Mesenchymal stem cell (in vitro differentiated cells and primary cell): ENCODE measurements around the gene ZG16B.

Source experiments
- DNase-seq: peaks from one replicate; pipeline ENCODE4 v3.0.0-alpha.2; 2013
- H2AFZ ChIP-seq: one replicate; pipeline ENCODE4 v1.6.1; 2013; ENCODE audit warnings: low read depth, mild to moderate bottlenecking, control low read depth, inconsistent platforms, low read length, moderate library complexity
- H2AK5ac ChIP-seq: 2 replicates; pipeline ENCODE4 v1.6.1; 2013; ENCODE audit warnings: low read length, moderate library complexity, mild to moderate bottlenecking, inconsistent platforms; ENCODE audit not compliant: severe bottlenecking
- H2BK120ac ChIP-seq: one replicate; pipeline ENCODE4 v1.6.1; 2013; ENCODE audit warnings: low read depth, mild to moderate bottlenecking, inconsistent platforms, low read length, moderate library complexity
- H2BK12ac ChIP-seq, 2 experiments: one replicate each; pipeline ENCODE4 v1.6.1; 2013; ENCODE audit warnings: inconsistent platforms in 2 of 2, low read length in 2 of 2, mild to moderate bottlenecking in 2 of 2, moderate library complexity in 2 of 2, control low read depth in 1 of 2
- H2BK15ac ChIP-seq: one replicate; pipeline ENCODE4 v1.6.1; 2013; ENCODE audit warnings: mild to moderate bottlenecking, low read depth, inconsistent platforms; ENCODE audit not compliant: poor library complexity, severe bottlenecking
- H2BK5ac ChIP-seq: 2 replicates; pipeline ENCODE4 v1.6.1; 2013; ENCODE audit warnings: low read depth, mild to moderate bottlenecking, low read length, control low read depth, inconsistent platforms; ENCODE audit not compliant: poor library complexity, severe bottlenecking
- H3K14ac ChIP-seq, 2 experiments: one replicate each; pipeline ENCODE4 v1.6.1; 2013; ENCODE audit warnings: inconsistent platforms in 2 of 2, low read length in 2 of 2, control low read depth in 1 of 2, mild to moderate bottlenecking in 1 of 2, moderate library complexity in 1 of 2
- H3K18ac ChIP-seq, 2 experiments: one replicate each; pipeline ENCODE4 v1.6.1; 2013; ENCODE audit warnings: inconsistent platforms in 2 of 2, low read length in 2 of 2, control low read depth in 1 of 2, low read depth in 1 of 2, mild to moderate bottlenecking in 1 of 2
- H3K23ac ChIP-seq, 2 experiments: one replicate each; pipeline ENCODE4 v1.6.1; 2013; ENCODE audit warnings: inconsistent platforms in 2 of 2, low read length in 2 of 2, mild to moderate bottlenecking in 2 of 2, moderate library complexity in 2 of 2, control low read depth in 1 of 2
- H3K27ac ChIP-seq: 2 replicates; pipeline ENCODE4 v1.5.1; 2013; ENCODE audit warnings: mild to moderate bottlenecking, moderate library complexity, low read length, control low read depth, inconsistent platforms; ENCODE audit not compliant: poor library complexity, severe bottlenecking
- H3K27me3 ChIP-seq, 2 experiments: 2 replicates each; pipeline versions ENCODE4 v1.6.1 to v1.7.0; 2013; ENCODE audit warnings: low read length in 2 of 2, mild to moderate bottlenecking in 2 of 2, moderate library complexity in 2 of 2, control low read depth in 1 of 2, inconsistent platforms in 1 of 2; ENCODE audit not compliant: control insufficient read depth in 1 of 2, insufficient read depth in 1 of 2
- H3K36me3 ChIP-seq, 2 experiments: 2 replicates each; pipeline versions ENCODE4 v1.6.1 to v1.7.0; 2013; ENCODE audit warnings: low read length in 2 of 2, control low read depth in 1 of 2, inconsistent platforms in 1 of 2, low read depth in 1 of 2, mild to moderate bottlenecking in 1 of 2; ENCODE audit not compliant: insufficient read depth in 2 of 2, control insufficient read depth in 1 of 2
- H3K4ac ChIP-seq, 2 experiments: one replicate each; pipeline ENCODE4 v1.6.1; 2013; ENCODE audit warnings: inconsistent platforms in 2 of 2, low read length in 2 of 2, mild to moderate bottlenecking in 2 of 2, moderate library complexity in 2 of 2, control low read depth in 1 of 2, low read depth in 1 of 2
- H3K4me1 ChIP-seq: 2 replicates; pipeline ENCODE4 v1.6.1; 2013; ENCODE audit warnings: low read depth, low read length, control low read depth; ENCODE audit not compliant: control insufficient read depth, insufficient read depth
- H3K4me2 ChIP-seq: 2 replicates; pipeline ENCODE4 v1.6.1; 2013; ENCODE audit warnings: low read length, mild to moderate bottlenecking, inconsistent platforms; ENCODE audit not compliant: poor library complexity, severe bottlenecking
- H3K4me3 ChIP-seq, 2 experiments: 2 replicates each; pipeline versions ENCODE4 v1.5.1 to v1.7.0; 2013; ENCODE audit warnings: low read length in 2 of 2, mild to moderate bottlenecking in 2 of 2, control low read depth in 1 of 2, low read depth in 1 of 2; ENCODE audit not compliant: insufficient read depth in 1 of 2
- H3K79me1 ChIP-seq: replicated peaks from 2 replicates; pipeline ENCODE4 v1.6.1; 2013; ENCODE audit warnings: mild to moderate bottlenecking, control low read depth, low read length, inconsistent platforms; ENCODE audit not compliant: poor library complexity, severe bottlenecking
- H3K9ac ChIP-seq: 2 replicates; pipeline ENCODE4 v1.7.0; 2013; ENCODE audit warnings: mild to moderate bottlenecking, low read length, moderate library complexity
- H3K9me3 ChIP-seq: 2 replicates; pipeline ENCODE4 v1.7.0; 2013; ENCODE audit warnings: mild to moderate bottlenecking, low read length; ENCODE audit not compliant: control insufficient read depth
- H4K8ac ChIP-seq: one replicate; pipeline ENCODE4 v1.6.1; 2013; ENCODE audit warnings: inconsistent platforms, mild to moderate bottlenecking, low read length, moderate library complexity
- H4K91ac ChIP-seq: one replicate; pipeline ENCODE4 v1.6.1; 2013; ENCODE audit warnings: mild to moderate bottlenecking, low read length, inconsistent platforms
- WGBS: methylation state at CpG from one replicate; pipeline ENCODE4 v1.1.7; 2013; ENCODE audit warnings: mixed read lengths; 5-methylcytosine and 5-hydroxymethylcytosine counted together

The ZG16B gene

GRCh38 chr16:2834968-2835367 is 4.9 kb downstream of the ZG16B start:
- H2BK5ac ChIP-seq: peak overlapping the region; percentile 94
- H3K18ac ChIP-seq: no peak overlapping the region
- peaks cover 30% of the 10 kb centered on the region for H3K4me1 ChIP-seq
- peak overlapping the region; percentile 91 for H2AK5ac ChIP-seq
- H3K79me1 ChIP-seq: no peaks in the 10 kb centered on the region
- over 99% methylated on average over 3 of the region's 3 CpGs for WGBS
- no peak overlapping the region for H4K91ac ChIP-seq
- peak overlapping the region; percentile 97 for H3K27ac ChIP-seq
- H3K9ac ChIP-seq: no peak overlapping the region
- H3K4ac ChIP-seq: peak overlapping the region in 1 of 2 experiments; percentile 71
- no peak overlapping the region for H2BK15ac ChIP-seq
- H2AFZ ChIP-seq: no peak overlapping the region
- H3K9me3 ChIP-seq: no peaks in the 10 kb centered on the region
- H4K8ac ChIP-seq: no peak overlapping the region
- no peak overlapping the region for H3K4me3 ChIP-seq
- no peak for DNase-seq
- H3K23ac ChIP-seq: no peak overlapping the region
- H3K27me3 ChIP-seq: peaks cover 0 to 30% of the 10 kb centered on the region in 2 experiments
- H2BK120ac ChIP-seq: no peak overlapping the region
- H2BK12ac ChIP-seq: no peak overlapping the region
- H3K36me3 ChIP-seq: no peaks in the 10 kb centered on the region
- H3K4me2 ChIP-seq: no peak overlapping the region
- H3K14ac ChIP-seq: no peak overlapping the region

DNA sequence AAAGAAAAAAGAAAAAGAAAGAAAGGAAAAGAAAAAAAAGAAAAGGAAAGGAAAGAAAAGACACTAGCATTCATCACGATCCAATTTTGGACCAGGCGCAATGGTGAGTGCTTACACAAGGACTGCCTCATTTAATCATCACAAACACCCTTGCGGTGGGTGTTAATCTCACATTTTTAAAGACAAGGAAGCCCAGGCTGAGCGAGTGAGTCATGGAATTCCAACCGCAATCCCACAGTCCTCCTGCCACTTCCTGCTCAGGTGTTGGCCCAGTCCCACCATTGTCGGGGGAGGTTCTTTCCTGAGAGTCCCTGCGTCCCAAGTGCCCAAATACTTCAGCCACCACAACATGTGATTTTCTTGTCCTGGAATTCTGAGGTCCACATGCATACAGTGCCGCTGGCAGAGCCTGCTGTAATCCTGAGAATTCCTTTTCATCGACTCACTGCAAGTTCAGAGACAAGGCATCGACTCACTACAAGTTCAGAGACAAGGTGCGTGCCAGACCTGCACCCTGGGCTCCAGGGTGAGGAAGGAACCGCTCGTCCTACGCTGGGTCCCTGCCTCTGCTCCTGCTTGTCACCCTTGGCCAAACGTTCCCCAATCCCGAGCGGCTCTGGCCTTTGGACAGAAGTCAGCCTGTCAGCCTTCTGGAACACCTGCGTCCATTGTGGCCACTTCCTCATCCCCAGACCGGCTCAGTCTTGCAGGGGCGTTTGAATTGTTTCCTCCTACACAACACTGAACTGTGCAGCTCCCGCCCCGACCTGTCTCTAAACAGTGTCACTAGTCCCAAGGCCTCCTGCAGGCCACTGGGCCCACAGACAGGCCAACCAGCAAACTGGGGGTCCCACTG is 5.8 kb downstream of the ZG16B start:
- Histone ChIP-seq H3K4me2 (peak overlapping the region; percentile 40), H3K79me1 (no peaks in the 10 kb centered on the region), H4K91ac (peak overlapping the region; percentile 70), H2AK5ac (peak overlapping the region; percentile 94), H3K4me3 (no peak overlapping the region), H3K14ac (no peak overlapping the region), H4K8ac (peak overlapping the region; percentile 67), H3K4me1 (peaks cover 30% of the 10 kb centered on the region), H2BK120ac (peak overlapping the region; percentile 54), H2AFZ (no peak overlapping the region), H3K18ac (peak overlapping the region; percentile 34 to 70), H3K4ac (peak overlapping the region in 1 of 2 experiments; percentile 24), H2BK15ac (no peak overlapping the region), H2BK12ac (peak overlapping the region; percentile 59), H3K9me3 (no peaks in the 10 kb centered on the region), H2BK5ac (peak overlapping the region; percentile 94), H3K9ac (no peak overlapping the region), H3K27ac (peak overlapping the region; percentile 97), H3K36me3 (no peaks in the 10 kb centered on the region), H3K27me3 (peaks cover 0 to 21% of the 10 kb centered on the region in 2 experiments), H3K23ac (no peak overlapping the region)
- 20% methylated on average over 22 of the region's 22 CpGs for WGBS
- DNase-seq: peak; percentile 93

DNA sequence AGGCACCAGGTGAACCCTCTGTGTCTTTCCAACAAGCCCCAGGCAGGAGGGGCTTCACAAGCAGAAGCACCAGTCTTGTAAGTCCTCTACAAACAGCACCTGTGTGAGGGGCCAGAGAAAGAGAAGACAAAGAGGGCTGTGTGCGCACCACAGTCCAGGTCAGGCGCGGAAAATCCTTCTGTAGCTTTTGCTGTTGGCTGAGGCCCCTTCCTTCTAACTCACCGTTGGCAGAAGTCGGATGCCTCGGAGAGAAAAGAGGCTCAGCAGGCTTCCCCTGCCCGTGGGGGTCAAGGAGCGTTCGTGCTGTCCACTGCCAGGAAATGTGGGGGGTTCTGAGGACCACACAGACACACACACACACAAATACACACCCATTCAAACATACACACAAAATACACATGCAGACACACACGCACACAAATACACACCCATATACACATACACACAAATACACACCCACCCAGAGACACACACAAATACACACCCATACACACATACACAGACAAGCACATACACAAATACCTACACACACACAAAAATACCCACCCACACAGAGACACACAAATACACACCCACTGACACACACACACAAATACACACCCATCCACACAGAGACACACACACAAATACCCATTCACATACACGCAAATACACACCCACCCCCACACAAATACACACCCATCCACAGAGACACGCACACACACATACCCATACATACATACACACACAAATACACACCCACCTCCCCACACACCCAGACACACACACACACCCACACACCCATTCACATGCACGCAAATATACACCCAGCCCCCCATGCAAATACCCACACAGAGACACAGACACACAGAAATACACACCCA is 6.8 kb downstream of the ZG16B start:
- Histone ChIP-seq H3K27me3 (peaks cover 0 to 11% of the 10 kb centered on the region in 2 experiments), H3K27ac (peak overlapping the region; percentile 97), H3K9me3 (no peaks in the 10 kb centered on the region), H3K4me2 (no peak overlapping the region), H2BK12ac (peak overlapping the region; percentile 4 to 52), H2BK15ac (no peak overlapping the region), H4K8ac (no peak overlapping the region), H2BK120ac (peak overlapping the region; percentile 54), H3K4me1 (peaks cover 30% of the 10 kb centered on the region), H3K36me3 (no peaks in the 10 kb centered on the region), H3K14ac (no peak overlapping the region), H3K18ac (peak overlapping the region; percentile 61 to 70), H2AK5ac (peak overlapping the region; percentile 94), H3K4me3 (no peak overlapping the region), H3K4ac (peak overlapping the region in 1 of 2 experiments; percentile 17), H4K91ac (peak overlapping the region; percentile 2), H3K79me1 (no peaks in the 10 kb centered on the region), H2BK5ac (peak overlapping the region; percentile 50), H3K23ac (no peak overlapping the region), H3K9ac (no peak overlapping the region), H2AFZ (no peak overlapping the region)
- peak; percentile 15 for DNase-seq
- WGBS: 81% methylated on average over 13 of the region's 13 CpGs

GRCh38 chr16:2838928-2839327 is 8.8 kb downstream of the ZG16B start:
- H4K8ac ChIP-seq: peak overlapping the region; percentile 63
- H3K9me3 ChIP-seq: no peaks in the 10 kb centered on the region
- H3K14ac ChIP-seq: no peak overlapping the region
- WGBS: 13% methylated on average over 12 of the region's 12 CpGs
- H2AK5ac ChIP-seq: no peak overlapping the region
- peaks cover 30% of the 10 kb centered on the region for H3K4me1 ChIP-seq
- H2AFZ ChIP-seq: peak overlapping the region; percentile 53
- no peak overlapping the region for H3K4ac ChIP-seq
- H3K4me3 ChIP-seq: no peak overlapping the region
- H2BK15ac ChIP-seq: no peak overlapping the region
- H3K23ac ChIP-seq: peak overlapping the region in 1 of 2 experiments; percentile 26
- peak; percentile 77 for DNase-seq
- H2BK5ac ChIP-seq: no peak overlapping the region
- H3K79me1 ChIP-seq: no peaks in the 10 kb centered on the region
- H3K36me3 ChIP-seq: no peaks in the 10 kb centered on the region
- peak overlapping the region; percentile 45 for H4K91ac ChIP-seq
- no peak overlapping the region for H3K4me2 ChIP-seq
- H2BK120ac ChIP-seq: no peak overlapping the region
- H2BK12ac ChIP-seq: peak overlapping the region in 1 of 2 experiments; percentile 39
- H3K9ac ChIP-seq: peak overlapping the region; percentile 5
- H3K27ac ChIP-seq: no peak overlapping the region
- H3K27me3 ChIP-seq: no peaks in the 10 kb centered on the region
- H3K18ac ChIP-seq: no peak overlapping the region
